HG03175 (cell line): ENCODE measurements around the gene IKBKG.
"Not testable (repeated sequence)": the region's sequence is repeated elsewhere in the genome, so short reads cannot be mapped to it uniquely, and the experiment has no call there.

Source experiments
- ATAC-seq: cut with Tn5 transposase; IDR thresholded peaks from one replicate; pipeline ENCODE4 v1.9.1; 2021; ENCODE audit warnings: mild to moderate bottlenecking, moderate library complexity; ENCODE audit not compliant: unreplicated experiment

The IKBKG gene

DNA sequence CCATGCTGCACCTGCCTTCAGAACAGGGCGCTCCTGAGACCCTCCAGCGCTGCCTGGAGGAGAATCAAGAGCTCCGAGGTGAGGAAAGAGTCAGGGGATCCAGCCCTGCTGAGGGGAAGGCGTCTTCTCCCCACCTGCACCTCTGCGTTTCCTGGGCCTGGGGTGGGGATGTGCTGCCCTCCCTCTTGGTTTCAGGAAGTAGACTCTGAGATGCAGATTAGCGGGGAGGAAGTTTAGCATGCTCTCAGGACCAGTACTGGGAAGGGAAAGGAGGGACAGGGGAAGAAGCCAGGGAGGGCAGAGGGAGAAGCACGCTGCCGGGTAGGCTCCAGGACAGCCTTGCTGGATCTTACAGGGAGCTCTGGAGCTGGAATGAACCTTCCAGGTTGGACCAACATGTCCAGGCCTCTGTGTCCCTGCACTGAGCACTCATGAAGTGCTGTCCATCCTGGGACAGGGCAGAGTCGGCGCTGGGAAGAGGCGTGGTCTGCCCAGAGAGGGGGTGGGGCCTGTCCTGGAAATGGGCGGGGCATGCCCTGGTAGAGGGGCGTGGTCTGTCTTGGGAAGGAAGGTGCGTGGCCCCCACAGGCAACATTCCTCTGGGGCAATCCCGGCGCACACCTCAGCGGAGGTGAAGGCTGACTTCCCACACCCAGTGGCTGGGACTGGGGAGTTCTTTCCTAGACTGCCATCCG is 4.8 kb downstream of the IKBKG start:
- ATAC-seq, result not testable (repeated sequence)

DNA sequence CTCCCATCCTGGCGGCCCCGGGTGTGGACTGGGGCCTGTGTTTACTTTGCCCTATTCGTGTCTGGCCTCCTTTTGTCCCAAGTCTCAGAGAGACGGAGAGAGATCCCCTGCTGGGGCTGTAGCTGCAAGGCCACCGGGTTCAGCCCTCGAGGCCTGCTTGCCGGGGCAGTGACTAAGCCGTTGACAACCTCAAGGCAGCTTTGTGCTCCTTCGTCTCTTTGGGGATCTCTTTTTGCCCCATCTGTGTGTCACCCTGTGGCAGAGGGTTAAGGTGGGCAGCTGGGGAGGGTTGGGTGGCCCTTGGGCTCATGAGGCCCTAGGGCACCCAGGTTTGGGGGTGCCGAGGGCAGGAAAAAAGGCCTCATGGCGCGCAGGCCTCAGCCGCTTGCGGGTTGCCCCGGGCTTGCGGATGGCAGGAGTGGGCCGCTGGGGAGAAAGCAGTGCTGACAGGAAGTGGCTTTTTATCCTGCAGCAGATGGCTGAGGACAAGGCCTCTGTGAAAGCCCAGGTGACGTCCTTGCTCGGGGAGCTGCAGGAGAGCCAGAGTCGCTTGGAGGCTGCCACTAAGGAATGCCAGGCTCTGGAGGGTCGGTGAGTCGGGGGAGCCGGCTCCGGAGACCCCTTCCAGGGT is 10.8 kb downstream of the IKBKG start:
- ATAC-seq, result not testable (repeated sequence)

DNA sequence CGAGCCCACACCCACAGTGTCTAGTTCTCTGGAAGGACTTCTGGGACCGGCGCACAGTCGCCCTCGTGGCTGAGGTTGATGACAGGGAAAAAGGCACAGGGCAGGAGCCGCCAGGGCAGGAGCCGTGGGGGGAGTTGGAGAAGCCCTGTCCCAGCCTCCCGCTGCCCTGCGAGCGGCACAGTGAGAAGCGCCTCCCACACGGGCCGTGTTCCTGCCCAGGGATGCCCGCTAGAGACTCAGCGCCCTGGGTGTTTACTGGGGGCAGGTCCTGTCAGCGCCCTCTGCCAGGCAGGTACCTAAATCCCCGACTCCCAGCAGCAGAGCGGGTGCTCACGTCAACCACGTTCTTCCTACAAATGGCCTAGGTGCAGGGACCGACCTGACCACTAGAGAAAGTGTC is 11.5 kb downstream of the IKBKG start:
- ATAC-seq, result not testable (repeated sequence)

DNA sequence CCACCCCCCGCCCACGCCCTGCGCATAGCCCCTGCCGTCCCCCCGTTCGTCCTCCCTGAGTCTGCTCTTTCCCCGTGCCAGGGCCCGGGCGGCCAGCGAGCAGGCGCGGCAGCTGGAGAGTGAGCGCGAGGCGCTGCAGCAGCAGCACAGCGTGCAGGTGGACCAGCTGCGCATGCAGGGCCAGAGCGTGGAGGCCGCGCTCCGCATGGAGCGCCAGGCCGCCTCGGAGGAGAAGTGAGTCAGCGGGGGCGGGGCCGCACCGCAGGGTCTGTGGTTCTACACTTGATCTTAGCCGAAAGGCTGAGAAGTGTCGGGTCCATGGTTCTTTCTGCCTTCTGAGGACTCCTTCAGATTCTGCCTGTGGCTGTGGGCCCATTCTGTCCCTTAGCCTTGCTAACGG is 12.9 kb downstream of the IKBKG start:
- ATAC-seq, result not testable (repeated sequence)

DNA sequence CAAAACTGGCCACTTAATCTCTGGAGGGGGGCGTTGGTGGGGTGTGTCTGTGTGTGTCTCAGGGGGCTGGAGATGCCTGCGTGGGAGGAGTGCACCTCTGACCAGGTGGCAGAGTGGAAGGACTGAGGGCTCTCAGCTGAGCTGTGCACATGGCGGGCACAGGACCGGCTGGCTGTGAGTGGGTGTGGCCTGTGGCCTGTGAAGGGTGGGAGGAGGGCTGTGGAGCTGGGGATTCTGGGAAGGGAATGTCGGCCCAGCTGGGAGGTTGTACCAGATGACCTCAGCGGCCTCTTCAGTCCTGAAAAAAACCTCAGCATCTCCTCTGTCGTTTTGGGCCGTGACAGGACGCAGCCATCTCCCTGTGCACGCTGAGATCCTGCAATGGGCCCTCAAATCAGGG is 14.9 kb downstream of the IKBKG start:
- ATAC-seq, result not testable (repeated sequence)

DNA sequence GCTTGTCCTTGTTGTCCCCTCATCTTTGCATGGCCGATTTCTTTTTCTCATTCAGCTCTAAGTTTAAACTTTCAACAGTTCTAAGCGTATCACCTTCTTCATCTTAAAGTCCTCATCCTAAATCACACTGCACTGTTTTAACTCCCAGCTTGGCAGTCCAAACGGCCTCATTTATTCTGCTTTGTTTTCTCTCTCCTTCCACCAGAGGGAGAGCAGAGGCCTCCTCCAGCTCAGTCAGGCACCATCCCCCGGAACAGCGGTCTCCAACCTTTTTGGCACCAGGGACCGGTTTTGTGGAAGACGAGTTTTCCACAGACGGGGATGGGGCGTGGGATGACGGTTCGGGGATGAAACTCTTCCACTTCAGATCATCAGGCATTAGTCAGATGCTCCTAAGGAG is 22.9 kb downstream of the IKBKG start:
- not testable (repeated sequence) for ATAC-seq

DNA sequence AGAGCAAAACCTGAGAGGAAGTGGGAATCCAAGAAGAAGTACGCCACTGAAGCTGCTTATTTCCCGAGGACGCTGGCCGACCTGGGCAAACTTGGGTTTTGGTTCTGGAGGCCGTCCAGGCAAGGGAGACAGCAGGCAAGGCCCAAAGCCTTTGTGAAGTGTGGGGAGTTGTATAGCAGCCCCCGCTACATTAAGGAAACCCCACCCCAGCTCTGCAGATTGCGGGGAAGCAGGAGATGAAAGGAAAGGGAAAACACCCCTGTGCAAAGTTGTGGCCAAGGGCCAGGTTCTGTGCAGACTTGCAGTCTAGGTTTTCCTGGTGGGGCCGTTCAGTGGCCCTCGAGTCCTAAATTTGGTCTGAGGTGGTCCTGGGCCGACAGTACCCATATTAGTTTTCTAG is 25.6 kb downstream of the IKBKG start:
- not testable (repeated sequence) for ATAC-seq

DNA sequence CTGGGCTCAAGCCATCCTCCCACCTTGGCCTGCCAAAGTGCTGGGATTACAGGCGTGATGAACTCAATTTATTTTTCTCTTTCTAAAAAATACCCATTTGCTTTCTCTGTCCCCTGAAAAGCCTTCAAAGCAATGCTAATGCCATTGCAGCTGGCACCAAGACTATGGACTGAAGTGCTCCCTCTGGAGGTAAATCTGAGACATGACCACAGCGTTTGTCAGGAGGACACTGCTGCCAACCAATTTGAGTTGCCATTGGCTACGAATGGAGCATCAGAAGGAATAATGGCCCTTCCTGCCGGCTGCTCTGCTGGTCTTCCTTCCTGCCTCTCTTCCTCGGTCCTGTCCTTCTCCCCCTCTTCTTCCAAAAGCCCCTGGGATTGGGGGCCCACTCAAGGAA is 27.7 kb downstream of the IKBKG start:
- ATAC-seq, result not testable (repeated sequence)

DNA sequence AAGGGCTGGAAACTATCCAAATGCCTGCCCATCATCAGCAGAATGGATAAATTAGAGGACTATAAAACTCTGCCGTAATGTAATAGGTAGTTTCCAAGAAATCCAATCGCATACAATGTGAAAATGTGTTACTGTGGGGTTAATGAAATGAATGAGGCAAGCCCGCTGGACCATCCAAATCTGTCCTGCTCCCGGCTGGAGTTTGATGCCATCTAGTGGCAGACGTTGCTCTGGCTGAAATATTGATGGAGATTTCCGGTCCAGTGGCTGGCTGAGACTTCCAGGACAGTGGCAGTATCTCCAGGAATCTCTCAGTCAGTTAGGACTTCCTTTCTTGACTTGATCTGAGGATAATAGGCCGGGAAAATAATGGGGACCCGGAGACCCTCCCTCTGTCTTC is 35.6 kb downstream of the IKBKG start:
- not testable (repeated sequence) for ATAC-seq

DNA sequence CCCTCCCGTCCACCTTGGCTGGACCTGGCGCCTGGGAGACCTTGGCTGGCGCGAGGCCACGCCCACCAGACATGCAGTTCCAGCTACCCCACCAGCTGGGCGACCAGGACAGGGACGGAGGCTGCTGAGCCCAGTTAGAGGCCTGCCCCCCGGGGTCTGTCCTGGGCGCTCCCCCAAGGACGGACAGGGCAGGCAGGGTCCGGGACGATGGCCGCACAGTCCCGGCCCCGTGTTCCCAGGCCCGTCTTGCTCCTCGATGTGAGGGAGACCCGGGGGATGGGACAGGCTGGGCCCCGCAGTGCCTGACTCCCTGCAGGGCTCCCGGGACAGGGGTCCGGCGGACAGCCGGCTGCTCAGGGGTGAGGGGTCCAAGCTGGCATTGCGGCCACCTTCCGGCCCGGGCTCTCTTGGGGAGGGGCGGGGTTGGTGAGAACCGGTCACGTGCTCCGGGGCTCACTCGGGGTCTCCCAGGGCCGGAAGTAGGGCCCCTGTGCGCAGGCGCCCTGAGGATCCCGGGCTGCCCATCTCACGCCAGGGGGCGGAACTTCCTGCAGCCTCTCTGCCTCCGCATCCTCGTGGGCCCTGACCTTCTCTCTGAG is 37.3 kb downstream of the IKBKG start, which contains the start of gene CTAG1A:
Gene CTAG1A (plus strand): TSS at position 549 of the 599 bp plus-strand sequence. CDS start 74 bp downstream, outside the sequence.
- ATAC-seq, result not testable (repeated sequence)

DNA sequence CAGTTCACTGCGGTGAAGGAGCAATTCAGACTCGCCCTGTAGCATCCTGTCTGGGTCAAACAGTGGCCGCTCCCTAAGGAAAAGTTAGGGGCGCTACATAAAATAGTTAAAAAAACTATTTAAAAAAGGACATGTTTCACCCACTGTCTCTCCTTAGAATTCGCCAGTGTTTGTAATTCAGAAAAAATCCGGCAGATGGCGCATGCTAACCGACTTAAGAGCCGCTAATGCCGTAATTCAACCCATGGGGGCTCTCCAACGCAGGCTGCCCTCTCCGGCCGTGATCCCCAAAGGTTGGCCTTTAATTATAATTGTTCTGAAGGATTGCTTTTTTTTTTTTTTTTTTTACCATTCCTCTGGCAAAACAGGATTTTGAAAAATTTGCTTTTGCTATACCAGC is 43.0 kb downstream of the IKBKG start:
- not testable (repeated sequence) for ATAC-seq

DNA sequence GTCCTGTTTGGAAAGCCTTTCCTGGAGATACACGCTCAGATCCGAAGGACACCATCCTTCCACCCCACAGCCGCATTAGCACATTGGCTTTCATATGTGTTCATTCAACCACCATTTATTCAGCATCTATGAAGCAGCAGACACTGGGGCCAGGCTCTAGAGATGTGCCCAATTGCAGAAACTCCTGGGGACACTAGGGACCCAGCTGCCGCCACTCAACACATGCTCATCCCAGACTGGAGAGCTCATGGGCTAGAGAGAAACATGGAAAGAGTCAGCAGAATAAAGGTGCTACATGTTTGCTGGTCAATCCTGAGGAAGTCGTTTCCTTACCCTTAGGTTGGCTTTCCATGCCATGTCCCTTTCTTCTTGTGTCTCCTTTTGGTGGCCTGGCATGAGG is 45.1 kb downstream of the IKBKG start:
- no peak for ATAC-seq

DNA sequence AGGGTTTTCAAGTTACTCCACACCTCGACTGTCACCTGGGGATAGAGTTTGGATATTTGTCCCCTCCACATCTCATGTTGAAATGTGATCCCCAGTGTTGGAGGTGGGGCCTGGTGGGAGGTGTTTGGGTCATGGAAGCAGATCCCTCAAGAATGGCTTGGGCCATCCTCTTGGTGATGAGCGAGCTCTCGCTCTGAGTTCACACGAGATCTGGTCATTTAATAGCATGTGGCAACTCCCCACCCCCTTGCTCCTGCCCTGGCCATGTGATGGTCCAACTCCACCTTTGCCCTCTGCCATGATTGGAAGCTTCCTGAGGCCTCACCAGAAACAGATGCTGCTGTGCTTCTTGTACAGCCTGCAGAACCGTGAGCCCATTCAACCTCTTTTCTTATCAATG is 45.8 kb downstream of the IKBKG start:
- no peak for ATAC-seq

DNA sequence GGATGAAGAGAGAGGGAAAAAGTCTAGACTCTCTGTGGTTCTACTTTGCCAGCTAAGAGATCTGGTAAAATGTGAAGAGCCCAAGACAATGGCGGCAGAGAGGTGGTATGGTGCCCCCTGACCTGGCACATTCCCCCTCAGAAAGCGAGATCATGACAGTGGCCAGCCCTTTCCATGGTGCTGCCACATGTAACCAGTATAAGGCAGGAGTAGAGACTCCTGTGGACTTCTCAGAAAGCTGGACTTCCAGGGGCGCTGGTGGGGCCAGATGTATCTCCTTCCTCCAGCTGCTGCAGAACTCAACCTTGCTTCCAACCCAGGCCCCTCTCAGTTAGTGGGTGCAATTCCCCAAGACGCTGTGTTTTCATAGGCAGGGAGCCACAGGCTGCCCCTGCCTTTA is 47.1 kb downstream of the IKBKG start:
- no peak for ATAC-seq

DNA sequence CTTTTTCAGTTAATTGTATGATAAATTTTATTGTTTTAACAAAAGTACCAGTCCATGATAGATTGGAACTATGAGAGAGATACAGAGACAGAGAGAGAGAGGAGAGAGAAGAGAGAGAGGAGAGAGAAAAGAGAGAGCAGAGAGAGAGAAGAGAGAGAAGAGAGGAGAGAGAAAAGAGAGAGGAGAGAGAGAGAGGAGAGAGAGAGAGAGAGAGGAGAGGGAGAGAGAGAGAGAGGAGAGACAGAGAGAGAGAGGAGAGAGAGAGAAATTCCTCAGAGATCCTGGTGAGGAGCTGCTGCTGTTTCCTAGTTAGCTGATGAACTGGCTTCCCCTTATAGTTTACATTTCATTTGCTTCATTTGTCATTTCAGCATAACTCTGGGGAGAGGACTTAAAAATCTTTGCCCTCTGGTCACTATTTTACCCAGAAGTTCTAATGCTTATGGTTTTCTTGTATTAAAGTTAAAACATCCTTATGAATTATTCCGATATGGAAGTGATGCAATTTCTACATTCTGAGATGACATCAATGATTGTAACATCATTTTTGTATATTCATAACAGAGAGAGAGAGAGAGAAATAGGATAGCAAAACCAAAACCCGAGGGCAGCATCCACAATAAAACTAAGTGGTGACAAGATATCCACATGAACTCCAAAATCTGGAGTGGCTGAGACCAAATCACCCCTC is 48.3 kb downstream of the IKBKG start:
- ATAC-seq, result no peak

DNA sequence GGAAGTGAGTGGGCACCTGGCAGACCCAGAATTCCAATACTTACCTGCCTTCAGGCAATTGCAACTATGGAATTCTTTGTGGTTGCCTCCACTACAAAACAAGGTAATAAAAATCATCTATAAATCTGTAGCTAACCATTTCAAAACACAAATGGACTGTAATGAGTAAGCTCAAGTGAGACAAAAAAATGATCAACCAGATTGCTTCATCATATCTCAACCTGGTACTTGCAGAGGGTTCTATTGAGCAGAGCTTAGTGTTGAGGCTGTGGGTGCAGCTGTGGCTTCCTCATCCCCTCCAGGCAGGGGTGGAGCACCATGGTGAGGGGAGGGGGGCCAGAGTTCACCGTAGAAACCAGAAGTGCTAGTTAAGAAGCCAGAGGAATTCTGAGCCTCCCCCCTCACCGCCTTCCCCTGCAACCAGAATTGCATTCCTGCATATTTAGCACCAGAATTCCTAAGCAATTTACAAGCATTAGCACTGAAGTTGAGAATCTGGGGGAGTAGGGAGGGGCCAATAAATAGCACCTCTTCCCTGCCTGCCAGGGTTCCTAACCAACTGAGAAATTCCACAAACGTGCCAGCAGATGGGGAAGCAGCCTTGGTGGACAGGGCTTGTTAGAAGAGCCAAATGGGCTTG is 49.0 kb downstream of the IKBKG start:
- ATAC-seq, result no peak

DNA sequence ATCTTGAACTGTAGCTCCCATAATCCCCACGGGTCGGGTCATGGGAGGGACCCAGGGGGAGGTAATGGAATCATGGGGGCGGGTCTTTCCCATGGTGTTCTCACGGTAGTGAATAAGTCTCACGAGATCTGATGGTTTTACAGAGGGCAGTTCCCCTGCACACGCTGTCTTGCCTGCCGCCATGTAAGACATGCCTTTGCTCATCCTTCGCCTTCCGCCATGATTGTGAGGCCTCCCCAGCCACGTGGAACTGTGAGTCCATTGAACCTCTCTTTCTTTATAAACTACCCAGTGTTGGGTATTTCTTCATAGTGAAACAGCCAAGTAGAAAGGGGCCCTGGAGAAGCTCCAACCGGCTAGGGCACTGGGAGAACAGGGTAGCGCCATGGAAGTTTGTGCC is 49.8 kb downstream of the IKBKG start:
- no peak for ATAC-seq

DNA sequence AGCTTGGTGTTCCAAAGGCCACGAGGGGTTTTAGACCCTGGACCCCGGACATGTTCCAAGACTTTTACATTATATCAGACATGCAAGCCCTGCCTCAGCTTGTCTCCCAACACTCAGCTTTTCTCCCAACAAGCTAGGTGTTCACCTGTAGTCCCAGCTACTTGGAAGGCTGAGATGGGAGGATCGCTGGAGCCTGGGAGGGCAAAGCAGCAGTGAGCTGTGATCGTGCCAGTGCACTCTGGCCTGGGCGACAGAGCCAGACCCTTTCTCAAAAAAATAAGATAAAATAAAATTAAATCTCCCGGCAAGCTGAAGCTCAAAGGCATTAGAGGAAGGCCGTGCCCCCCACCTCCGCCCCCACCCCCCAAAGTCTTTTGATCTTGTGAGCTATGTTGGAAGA is 51.2 kb downstream of the IKBKG start:
- no peak for ATAC-seq

DNA sequence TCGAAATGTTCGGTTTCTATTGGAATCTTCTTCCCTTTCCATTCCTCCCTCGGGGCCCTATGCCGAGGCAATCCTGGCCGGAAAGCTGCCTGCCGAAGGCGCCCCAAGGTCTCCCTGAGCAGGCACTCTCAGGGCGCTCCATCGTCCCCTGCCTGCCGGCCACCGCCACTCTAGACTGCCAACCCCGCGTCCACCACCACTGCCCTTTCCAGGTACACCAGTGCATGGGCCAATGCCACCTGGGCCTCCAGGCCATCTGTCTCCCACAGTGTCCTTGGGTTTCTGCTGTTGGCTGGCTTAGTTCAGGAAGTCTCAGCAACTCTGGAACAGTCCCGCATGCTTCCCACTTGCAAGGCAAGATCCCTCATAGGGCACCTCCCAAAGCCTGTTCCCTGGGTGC is 52.1 kb downstream of the IKBKG start:
- no peak for ATAC-seq

DNA sequence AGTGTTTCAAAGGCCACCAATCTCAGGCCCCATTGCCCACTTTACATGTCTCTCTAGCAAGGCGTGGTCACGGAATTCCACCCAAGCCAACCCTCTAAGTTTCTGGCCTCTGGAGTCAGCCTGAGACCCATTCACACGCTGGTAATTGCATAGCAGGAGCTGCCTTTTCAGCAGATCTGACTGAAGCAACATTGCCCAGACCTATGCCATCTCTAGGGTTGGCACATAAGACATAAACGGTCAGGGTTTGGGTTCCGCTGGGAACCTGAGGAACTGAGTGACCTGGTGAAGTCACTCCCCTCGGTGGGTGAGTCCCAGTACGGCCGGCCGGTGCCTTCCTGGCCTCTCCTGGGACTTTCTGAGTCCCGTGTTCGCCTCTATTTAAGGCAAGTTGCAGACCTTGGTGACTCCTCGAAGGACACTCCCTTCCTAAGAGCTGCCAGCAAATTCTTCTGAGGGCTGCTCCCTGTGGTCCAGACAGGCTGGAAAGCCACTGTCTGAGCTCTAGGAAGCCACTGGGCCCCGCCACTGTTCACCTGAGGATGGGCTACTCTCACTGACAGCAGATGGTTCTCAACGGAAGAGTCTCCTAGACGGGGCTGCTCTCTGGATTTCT is 53.4 kb downstream of the IKBKG start:
- no peak for ATAC-seq

DNA sequence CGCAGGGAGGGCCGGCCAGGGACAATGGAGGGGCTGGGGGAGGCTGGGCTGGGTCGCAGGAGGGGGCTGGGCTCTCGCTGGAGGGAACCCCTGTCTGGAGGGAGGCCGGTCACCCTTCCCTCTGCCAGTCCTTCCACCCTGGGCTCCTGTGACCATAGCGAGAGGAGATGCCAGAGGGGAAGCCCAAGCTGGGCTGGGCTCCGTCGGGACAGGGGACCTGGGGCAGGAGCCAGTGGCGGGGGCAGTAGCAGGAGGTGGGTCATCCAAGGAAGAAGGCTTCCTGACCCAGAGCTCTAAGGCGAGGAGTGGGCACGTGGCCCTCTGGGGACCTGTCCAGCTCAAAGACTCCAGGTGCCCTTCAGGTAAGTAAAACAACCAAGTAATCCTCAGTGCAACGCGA is 54.8 kb downstream of the IKBKG start:
- ATAC-seq, result no peak
